Stimulated activated CD8-positive, alpha-beta memory T cell treated with anti-CD3 and anti-CD28 coated beads, Interleukin-12 subunit alpha, Interleukin-12 subunit beta, amount 100 ng/mL, for 24 hours (primary cell): ENCODE results near the gene C3orf22.

Experiments used
- DNase-seq: peaks from one replicate; pipeline ENCODE4 v3.0.0-alpha.2; 2020; ENCODE audit errors: extremely low read depth

C3orf22 gene

GRCh38 chr3:126527455-126528211 lies 31.1 kb downstream of the C3orf22 start:
- DNase-seq, result no peak

- DNase-seq, result no peak
These were observed 31.7 kb downstream of the C3orf22 start for GRCh38 chr3:126527006-126527405.

DNA sequence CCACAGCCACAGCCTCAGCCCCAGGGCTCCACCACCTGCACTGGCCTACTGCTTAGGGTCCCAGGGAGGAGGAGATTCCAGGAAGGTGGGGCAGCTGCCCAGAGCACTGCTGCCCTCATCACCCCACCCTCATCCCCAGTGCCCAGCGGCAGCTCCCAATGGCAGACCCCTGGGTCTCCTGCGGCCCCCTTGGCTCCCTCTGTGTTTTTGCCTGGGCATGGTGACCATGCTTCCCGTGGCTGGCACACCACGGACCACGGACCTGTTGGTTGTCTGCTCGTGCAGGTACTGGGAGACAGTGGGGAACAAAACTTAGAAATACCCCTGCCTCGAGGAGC lies 32.1 kb downstream of the C3orf22 start:
- no peak for DNase-seq

- no peak for DNase-seq
These were observed 32.7 kb downstream of the C3orf22 start for GRCh38 chr3:126525853-126526667.

- DNase-seq, result no peak
These were observed 33.5 kb downstream of the C3orf22 start for GRCh38 chr3:126525091-126525852.

DNA sequence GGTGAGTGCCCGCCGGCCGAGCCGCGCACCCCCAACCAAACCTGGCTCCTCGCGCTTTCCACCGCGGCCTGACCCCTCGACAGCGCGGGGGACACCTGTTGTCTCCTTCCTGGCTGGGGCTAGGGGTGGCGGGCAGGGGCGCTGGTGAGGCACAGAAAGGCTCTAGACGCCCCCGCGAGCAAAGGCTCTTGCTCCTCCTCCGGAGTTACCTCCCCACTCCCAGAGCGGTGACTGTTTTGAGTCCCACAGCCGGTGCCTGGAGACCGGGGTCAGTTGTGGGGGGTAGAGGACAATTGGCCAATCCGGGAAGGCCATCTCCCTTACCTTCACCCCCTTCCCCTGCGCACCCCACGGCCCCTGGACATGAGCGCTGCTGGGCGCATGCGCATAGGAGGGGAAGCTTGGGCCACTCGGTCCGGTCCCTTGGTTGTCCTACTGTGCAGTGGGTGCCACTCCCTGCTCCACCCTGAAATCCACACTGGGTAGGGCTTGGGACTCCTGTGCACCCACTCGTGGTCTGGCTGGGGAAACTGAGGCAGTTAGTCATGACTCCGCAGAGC lies 34.2 kb downstream of the C3orf22 start:
- no peak for DNase-seq

- no peak for DNase-seq
These were observed 34.8 kb downstream of the C3orf22 start, which contains the start of gene CHST13 for GRCh38 chr3:126523745-126524428. Gene CHST13 (plus strand): TSS chr3:126524155. CDS start chr3:126524333, 178 bp downstream.

DNA sequence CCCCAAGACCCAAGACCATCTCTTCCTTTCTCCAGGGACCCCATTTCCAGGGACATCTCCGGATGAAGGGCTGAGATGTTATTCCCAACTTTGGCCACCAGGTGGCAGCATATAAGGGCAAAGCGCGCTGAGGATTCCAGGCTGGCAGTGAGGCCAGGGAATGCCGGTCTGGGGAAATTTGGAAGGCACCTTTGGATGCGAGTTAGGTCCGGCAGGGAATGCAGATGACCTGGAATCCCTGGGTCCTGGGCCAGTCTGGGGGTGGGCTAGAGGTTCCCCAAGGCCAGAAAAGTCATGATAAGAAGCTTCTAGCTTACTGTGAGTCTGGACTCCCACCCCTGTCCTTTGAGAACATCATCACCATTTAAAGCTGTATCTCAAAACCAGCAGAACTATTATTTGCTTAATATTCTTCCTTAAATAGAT lies 36.4 kb downstream of the C3orf22 start:
- DNase-seq, result no peak

- no peak for DNase-seq
These were observed 37.4 kb downstream of the C3orf22 start for GRCh38 chr3:126521122-126521891.

DNA sequence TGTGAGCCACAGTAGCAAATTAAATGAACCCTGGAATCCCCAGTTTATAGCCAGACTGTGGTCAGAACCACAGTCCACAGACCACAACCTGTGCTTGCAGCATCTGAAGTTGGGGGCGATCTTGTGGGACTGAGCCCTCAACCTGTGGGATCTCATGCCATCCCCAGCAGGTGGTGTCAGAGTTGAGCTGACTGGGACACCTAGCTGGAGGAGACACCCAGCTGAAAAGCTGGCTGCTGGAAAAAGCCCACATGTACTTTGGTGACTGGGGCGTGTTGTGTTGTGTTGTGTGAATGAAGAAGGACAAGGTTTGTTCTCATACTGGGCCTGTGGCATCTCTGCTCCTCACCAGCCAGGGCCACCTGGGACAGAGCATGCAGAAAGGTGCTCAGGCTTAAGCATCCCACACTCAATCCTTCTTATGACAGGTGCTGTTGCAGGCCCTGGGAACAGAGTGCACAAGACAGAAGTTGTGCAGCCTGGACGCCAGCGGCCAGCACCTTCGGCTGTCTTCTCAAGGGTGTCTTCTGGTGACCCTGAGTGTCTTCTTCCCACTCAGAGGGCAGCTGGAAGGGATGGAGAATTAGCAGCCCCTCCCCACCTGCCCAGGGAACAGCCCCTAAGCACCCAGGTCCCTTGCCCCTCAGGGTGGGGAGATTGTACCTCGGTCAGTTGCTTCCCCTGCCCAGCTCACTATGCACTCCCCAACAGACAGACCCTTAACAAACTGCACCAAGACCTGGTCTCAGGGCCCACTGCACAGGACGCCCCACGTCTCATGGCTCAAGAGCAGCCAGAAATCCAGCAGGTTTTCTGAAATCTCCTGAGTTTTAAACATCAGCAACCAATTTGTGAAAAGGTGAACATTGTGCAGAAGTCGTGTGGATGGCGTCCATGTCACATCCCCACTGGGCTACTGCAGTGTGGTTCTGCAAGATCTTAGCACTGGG lies 39.0 kb downstream of the C3orf22 start:
- no peak for DNase-seq

GRCh38 chr3:126518779-126519177 lies 40.0 kb downstream of the C3orf22 start:
- no peak for DNase-seq

GRCh38 chr3:126517986-126518778 lies 40.5 kb downstream of the C3orf22 start:
- no peak for DNase-seq

DNA sequence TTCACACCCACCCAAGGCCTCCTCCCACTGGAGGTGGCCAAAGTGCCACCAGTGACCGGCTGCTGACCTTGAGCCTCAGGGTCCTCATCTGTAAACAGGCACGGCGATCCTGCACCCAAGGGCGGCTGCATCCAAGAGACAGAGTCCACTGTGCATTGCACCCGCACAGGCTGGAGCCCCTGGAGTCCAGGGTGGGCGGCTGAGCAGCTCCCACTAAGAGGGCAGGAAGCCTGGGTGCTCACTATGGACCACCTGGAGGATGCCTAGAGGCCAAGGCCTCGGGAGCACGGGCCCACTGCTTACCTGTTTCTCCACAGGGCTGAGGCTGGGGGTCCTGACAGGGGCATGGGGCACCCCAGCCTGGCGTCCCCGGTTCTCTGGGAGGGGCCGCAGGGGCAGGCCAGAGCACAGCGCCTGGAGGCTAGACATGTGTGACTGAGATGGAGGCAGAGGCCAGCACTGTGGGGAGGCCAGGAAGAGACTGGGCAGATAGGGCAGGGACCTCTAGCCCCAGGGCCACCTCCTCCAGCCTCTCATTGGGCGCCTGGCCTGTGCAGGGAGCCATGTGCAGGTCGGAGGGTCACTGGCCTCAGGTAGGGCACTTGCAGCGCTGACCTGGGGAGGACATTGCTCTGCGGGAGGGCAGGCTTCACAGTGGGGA lies 41.3 kb downstream of the C3orf22 start, which contains the start of gene UROC1:
Gene UROC1, minus strand, starts transcription at position 483 of the 661 bp plus-strand sequence. Its CDS starts 54 bp downstream, at position 429.
- DNase-seq, result no peak

- no peak for DNase-seq
These were observed 41.8 kb downstream of the C3orf22 start for GRCh38 chr3:126516936-126517290.

GRCh38 chr3:126516152-126516935 lies 42.4 kb downstream of the C3orf22 start:
- no peak for DNase-seq

GRCh38 chr3:126515066-126515706 lies 43.5 kb downstream of the C3orf22 start:
- no peak for DNase-seq

DNA sequence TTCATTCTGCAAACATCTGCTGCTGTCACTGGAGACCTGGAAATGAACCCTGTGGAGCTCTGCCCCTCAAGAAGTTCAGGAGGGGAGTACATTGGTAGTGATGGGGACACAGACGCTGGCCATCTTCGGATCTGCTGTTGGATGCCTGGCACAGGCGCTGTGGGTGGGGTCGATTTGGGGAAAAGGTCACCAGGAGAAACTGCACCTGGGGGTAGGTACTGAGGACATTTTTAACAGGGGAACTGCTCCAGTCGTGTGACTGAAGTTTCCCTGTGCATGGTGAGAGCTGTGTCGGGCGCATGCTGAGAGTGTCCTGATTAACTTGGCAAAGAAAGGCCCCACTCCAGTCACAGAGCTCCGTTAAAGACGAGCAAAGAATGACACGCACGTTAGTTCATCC lies 44.6 kb downstream of the C3orf22 start:
- no peak for DNase-seq
